Fibroblast of peridontal ligament (primary cell): ENCODE measurements around the gene RALGPS1.
"Not testable (repeated sequence)": the region's sequence is repeated elsewhere in the genome, so short reads cannot be mapped to it uniquely, and the experiment has no call there.

Experiments used
- DNase-seq: peaks from one replicate; pipeline ENCODE4 v3.0.0-alpha.2; 2010; ENCODE audit errors: extremely low read depth

Gene RALGPS1

GRCh38 chr9:127155314-127155960 is 240.9 kb downstream of the RALGPS1 start:
- DNase-seq, result no peak

GRCh38 chr9:127158786-127159324 is 244.3 kb downstream of the RALGPS1 start:
- no peak for DNase-seq

- peak; percentile 82 for DNase-seq
Observed at GRCh38 chr9:127159325-127159801, 244.8 kb downstream of the RALGPS1 start.

- no peak for DNase-seq
Observed at GRCh38 chr9:127159949-127160610, 245.5 kb downstream of the RALGPS1 start.

- no peak for DNase-seq
Observed at GRCh38 chr9:127161081-127161624, 246.6 kb downstream of the RALGPS1 start.

GRCh38 chr9:127162046-127162863 is 247.7 kb downstream of the RALGPS1 start:
- DNase-seq, result no peak

- no peak for DNase-seq
Observed at GRCh38 chr9:127162864-127163365, 248.3 kb downstream of the RALGPS1 start.

GRCh38 chr9:127163409-127163808 is 248.8 kb downstream of the RALGPS1 start:
- peak; percentile 66 for DNase-seq

- DNase-seq, result no peak
Observed at GRCh38 chr9:127165116-127165515, 250.5 kb downstream of the RALGPS1 start.

- DNase-seq, result no peak
Observed at GRCh38 chr9:127166111-127166510, 251.5 kb downstream of the RALGPS1 start.

- DNase-seq, result peak; percentile 51
Observed at GRCh38 chr9:127166651-127167524, 252.3 kb downstream of the RALGPS1 start.

GRCh38 chr9:127167560-127168326 is 253.2 kb downstream of the RALGPS1 start:
- DNase-seq, result no peak

GRCh38 chr9:127168756-127169574 is 254.4 kb downstream of the RALGPS1 start:
- peak; percentile 51 for DNase-seq

- DNase-seq, result no peak
Observed at GRCh38 chr9:127169575-127169883, 254.9 kb downstream of the RALGPS1 start.

GRCh38 chr9:127170103-127170502 is 255.5 kb downstream of the RALGPS1 start:
- no peak for DNase-seq

- DNase-seq, result no peak
Observed at GRCh38 chr9:127170652-127171051, 256.1 kb downstream of the RALGPS1 start.

- not testable (repeated sequence) for DNase-seq
Observed at GRCh38 chr9:127171348-127171747, 256.8 kb downstream of the RALGPS1 start.

GRCh38 chr9:127172066-127172707 is 257.6 kb downstream of the RALGPS1 start:
- peak; percentile 64 for DNase-seq

- DNase-seq, result no peak
Observed at GRCh38 chr9:127173063-127173462, 258.5 kb downstream of the RALGPS1 start.
